WTC11 (cell line): ENCODE data around the gene EBP.

Source experiments
- CREB1 ChIP-seq: sonication (generic); formaldehyde crosslinking; IDR thresholded peaks from 2 replicates; pipeline ENCODE4 v1.8.0; 2023; ENCODE audit warnings: mild to moderate bottlenecking, missing genetic modification reagents
- CTCF ChIP-seq: fragments of 200-600 bp; IDR thresholded peaks from 2 replicates; pipeline ENCODE4 v1.8.0; 2022; ENCODE audit warnings: antibody characterized with exemption
- FOXJ3 ChIP-seq: sonication (generic); formaldehyde crosslinking; IDR thresholded peaks from 2 replicates; pipeline ENCODE4 v1.9.0; 2021; ENCODE audit warnings: missing genetic modification reagents, mild to moderate bottlenecking, borderline replicate concordance
- IRF2 ChIP-seq: sonication (generic); formaldehyde crosslinking; IDR thresholded peaks from 2 replicates; pipeline ENCODE4 v1.8.0; 2022; ENCODE audit warnings: low read depth, missing genetic modification reagents, borderline replicate concordance
- KAT7 ChIP-seq: sonication (generic); formaldehyde crosslinking; IDR thresholded peaks from 2 replicates; pipeline ENCODE4 v1.8.1; 2023; ENCODE audit warnings: missing genetic modification reagents, mild to moderate bottlenecking, borderline replicate concordance
- NFE2L1 ChIP-seq: sonication (generic); formaldehyde crosslinking; IDR thresholded peaks from 2 replicates; pipeline ENCODE4 v1.8.1; 2023; ENCODE audit warnings: missing genetic modification reagents
- SMAD3 ChIP-seq: sonication (generic); formaldehyde crosslinking; IDR thresholded peaks from 2 replicates; pipeline ENCODE4 v1.8.0; 2022; ENCODE audit warnings: missing genetic modification reagents, mild to moderate bottlenecking, borderline replicate concordance
- TCF7 ChIP-seq: sonication (generic); formaldehyde crosslinking; IDR thresholded peaks from 2 replicates; pipeline ENCODE4 v1.8.0; 2022; ENCODE audit warnings: mild to moderate bottlenecking, low read depth, missing genetic modification reagents, moderate library complexity
- TF ChIP-seq, protein P1 (sequence below): sonication (generic); formaldehyde crosslinking; IDR thresholded peaks from 2 replicates; pipeline ENCODE4 v1.8.0; 2022; ENCODE audit warnings: mild to moderate bottlenecking, missing genetic modification reagents
- TF ChIP-seq, protein P2 (sequence below): sonication (generic); formaldehyde crosslinking; IDR thresholded peaks from 2 replicates; pipeline ENCODE4 v1.8.1; 2023; ENCODE audit warnings: mild to moderate bottlenecking, missing genetic modification reagents
- TF ChIP-seq, protein P3 (sequence below): sonication (generic); formaldehyde crosslinking; IDR thresholded peaks from 2 replicates; pipeline ENCODE4 v1.8.1; 2023; ENCODE audit warnings: mild to moderate bottlenecking, missing genetic modification reagents
- TF ChIP-seq, protein P4 (sequence below): sonication (generic); formaldehyde crosslinking; IDR thresholded peaks from 2 replicates; pipeline ENCODE4 v1.8.1; 2023; ENCODE audit warnings: mild to moderate bottlenecking, missing genetic modification reagents, moderate library complexity

DNA sequence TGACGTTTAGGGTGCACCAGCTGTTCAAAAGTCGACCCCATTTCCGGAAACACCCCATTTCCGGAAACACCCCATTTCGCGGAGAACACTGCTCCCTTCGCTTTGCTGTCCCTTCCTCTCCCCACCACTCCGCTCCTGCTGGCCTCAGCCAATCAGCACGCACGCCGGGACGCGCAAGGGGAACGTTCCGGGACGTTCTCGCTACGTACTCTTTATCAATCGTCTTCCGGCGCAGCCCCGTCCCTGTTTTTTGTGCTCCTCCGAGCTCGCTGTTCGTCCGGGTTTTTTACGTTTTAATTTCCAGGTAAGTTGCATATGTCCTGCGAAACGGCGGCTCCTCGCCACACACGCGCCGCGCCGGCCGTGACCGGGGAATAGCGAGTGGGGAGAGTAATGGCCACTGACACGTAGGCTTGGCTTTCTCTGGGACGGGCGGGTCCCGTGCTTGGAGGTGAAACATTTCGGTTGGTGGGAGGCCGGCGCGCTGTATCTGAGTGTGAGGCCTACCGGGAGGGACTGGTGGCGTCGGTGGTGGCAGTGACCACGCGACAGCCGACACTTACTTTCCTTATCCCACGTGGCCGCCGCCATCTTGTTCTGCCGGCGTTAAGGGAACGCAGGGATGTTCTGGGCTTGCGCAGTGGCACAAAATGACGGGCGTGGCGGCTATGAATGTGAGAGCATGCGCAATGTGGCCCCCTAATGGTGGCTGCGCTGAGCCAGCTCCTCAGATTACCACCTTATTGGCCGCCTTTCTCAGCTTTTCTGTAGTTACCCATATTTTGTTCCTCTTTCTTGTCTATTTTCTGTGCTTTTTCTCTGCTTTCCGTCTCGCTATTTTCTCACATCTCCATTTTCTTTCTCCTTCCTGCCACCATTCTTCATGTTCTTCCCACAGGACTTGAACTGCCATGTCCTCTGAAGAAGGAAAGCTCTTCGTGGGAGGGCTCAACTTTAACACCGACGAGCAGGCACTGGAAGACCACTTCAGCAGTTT lies 53.0 kb downstream of the EBP start, which contains the start of gene RBM3:
- TF ChIP-seq, protein P1, sequence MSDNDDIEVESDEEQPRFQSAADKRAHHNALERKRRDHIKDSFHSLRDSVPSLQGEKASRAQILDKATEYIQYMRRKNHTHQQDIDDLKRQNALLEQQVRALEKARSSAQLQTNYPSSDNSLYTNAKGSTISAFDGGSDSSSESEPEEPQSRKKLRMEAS (CRISPR knock-in tag): peak; percentile 96
- TF ChIP-seq, protein P2, sequence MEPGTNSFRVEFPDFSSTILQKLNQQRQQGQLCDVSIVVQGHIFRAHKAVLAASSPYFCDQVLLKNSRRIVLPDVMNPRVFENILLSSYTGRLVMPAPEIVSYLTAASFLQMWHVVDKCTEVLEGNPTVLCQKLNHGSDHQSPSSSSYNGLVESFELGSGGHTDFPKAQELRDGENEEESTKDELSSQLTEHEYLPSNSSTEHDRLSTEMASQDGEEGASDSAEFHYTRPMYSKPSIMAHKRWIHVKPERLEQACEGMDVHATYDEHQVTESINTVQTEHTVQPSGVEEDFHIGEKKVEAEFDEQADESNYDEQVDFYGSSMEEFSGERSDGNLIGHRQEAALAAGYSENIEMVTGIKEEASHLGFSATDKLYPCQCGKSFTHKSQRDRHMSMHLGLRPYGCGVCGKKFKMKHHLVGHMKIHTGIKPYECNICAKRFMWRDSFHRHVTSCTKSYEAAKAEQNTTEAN (CRISPR knock-in tag): no peak
- no peak for TF ChIP-seq SMAD3 (CRISPR knock-in tag)
- TF ChIP-seq CTCF: no peak
- no peak for TF ChIP-seq FOXJ3 (CRISPR knock-in tag)
- TF ChIP-seq KAT7 (CRISPR knock-in tag): no peak
- TF ChIP-seq, protein P3, sequence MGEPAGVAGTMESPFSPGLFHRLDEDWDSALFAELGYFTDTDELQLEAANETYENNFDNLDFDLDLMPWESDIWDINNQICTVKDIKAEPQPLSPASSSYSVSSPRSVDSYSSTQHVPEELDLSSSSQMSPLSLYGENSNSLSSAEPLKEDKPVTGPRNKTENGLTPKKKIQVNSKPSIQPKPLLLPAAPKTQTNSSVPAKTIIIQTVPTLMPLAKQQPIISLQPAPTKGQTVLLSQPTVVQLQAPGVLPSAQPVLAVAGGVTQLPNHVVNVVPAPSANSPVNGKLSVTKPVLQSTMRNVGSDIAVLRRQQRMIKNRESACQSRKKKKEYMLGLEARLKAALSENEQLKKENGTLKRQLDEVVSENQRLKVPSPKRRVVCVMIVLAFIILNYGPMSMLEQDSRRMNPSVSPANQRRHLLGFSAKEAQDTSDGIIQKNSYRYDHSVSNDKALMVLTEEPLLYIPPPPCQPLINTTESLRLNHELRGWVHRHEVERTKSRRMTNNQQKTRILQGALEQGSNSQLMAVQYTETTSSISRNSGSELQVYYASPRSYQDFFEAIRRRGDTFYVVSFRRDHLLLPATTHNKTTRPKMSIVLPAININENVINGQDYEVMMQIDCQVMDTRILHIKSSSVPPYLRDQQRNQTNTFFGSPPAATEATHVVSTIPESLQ (CRISPR knock-in tag): no peak
- no peak for TF ChIP-seq IRF2 (CRISPR knock-in tag)
- no peak for TF ChIP-seq TCF7 (CRISPR knock-in tag)
- no peak for TF ChIP-seq CREB1 (CRISPR knock-in tag)
- TF ChIP-seq NFE2L1: no peak
- TF ChIP-seq, protein P4, sequence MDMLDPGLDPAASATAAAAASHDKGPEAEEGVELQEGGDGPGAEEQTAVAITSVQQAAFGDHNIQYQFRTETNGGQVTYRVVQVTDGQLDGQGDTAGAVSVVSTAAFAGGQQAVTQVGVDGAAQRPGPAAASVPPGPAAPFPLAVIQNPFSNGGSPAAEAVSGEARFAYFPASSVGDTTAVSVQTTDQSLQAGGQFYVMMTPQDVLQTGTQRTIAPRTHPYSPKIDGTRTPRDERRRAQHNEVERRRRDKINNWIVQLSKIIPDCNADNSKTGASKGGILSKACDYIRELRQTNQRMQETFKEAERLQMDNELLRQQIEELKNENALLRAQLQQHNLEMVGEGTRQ (CRISPR knock-in tag): peak; percentile 57; the same call in 1 of the 2 replicates
